ENCODE measurements around the gene AARS1.
"Not testable (repeated sequence)": the region's sequence is repeated elsewhere in the genome, so short reads cannot be mapped to it uniquely, and the experiment has no call there.

The AARS1 gene

GRCh38 chr16:70271696-70272095 lies 17.6 kb downstream of the AARS1 start:
- DNase-seq (ENCODE audit: low read depth, low spot score) = no peak

GRCh38 chr16:70270176-70270575 lies 19.1 kb downstream of the AARS1 start:
- DNase-seq (ENCODE audit: low read depth, low spot score) = no peak

- no peak for DNase-seq (ENCODE audit: low read depth, low spot score)
Observed at GRCh38 chr16:70269471-70269870, 19.8 kb downstream of the AARS1 start.

GRCh38 chr16:70267922-70268321 lies 21.4 kb downstream of the AARS1 start:
- DNase-seq (ENCODE audit: low read depth, low spot score) = not testable (repeated sequence)

GRCh38 chr16:70267516-70267915 lies 21.8 kb downstream of the AARS1 start:
- peak; percentile 69 for DNase-seq (ENCODE audit: low read depth, low spot score)

GRCh38 chr16:70259903-70260302 lies 29.4 kb downstream of the AARS1 start:
- not testable (repeated sequence) for DNase-seq (ENCODE audit: low read depth, low spot score)

- no peak for DNase-seq (ENCODE audit: low read depth, low spot score)
Observed at GRCh38 chr16:70258946-70259345, 30.4 kb downstream of the AARS1 start.

- DNase-seq (ENCODE audit: low read depth, low spot score) = no peak
Observed at GRCh38 chr16:70258065-70258464, 31.2 kb downstream of the AARS1 start.

- peak; percentile 56 for DNase-seq (ENCODE audit: low read depth, low spot score)
Observed at GRCh38 chr16:70257391-70257790, 31.9 kb downstream of the AARS1 start.

GRCh38 chr16:70255574-70255973 lies 33.7 kb downstream of the AARS1 start:
- DNase-seq (ENCODE audit: low read depth, low spot score) = no peak

GRCh38 chr16:70254965-70255286 lies 34.4 kb downstream of the AARS1 start:
- DNase-seq (ENCODE audit: low read depth, low spot score) = no peak

- DNase-seq (ENCODE audit: low read depth, low spot score) = no peak
Observed at GRCh38 chr16:70254180-70254964, 34.9 kb downstream of the AARS1 start.

- DNase-seq (ENCODE audit: low read depth, low spot score) = peak; percentile 66
Observed at GRCh38 chr16:70253291-70254106, 35.8 kb downstream of the AARS1 start.

- no peak for DNase-seq (ENCODE audit: low read depth, low spot score)
Observed at GRCh38 chr16:70252355-70252988, 36.8 kb downstream of the AARS1 start.

GRCh38 chr16:70251629-70252354 lies 37.5 kb downstream of the AARS1 start, which contains the start of gene EXOSC6:
EXOSC6 (minus strand) TSS chr16:70251940; CDS start chr16:70251900, 40 bp downstream.
- DNase-seq (ENCODE audit: low read depth, low spot score) = peak; percentile 97

GRCh38 chr16:70250748-70251628 lies 38.3 kb downstream of the AARS1 start:
- DNase-seq (ENCODE audit: low read depth, low spot score) = peak; percentile 82

- not testable (repeated sequence) for DNase-seq (ENCODE audit: low read depth, low spot score)
Observed at GRCh38 chr16:70249697-70250096, 39.6 kb downstream of the AARS1 start.

GRCh38 chr16:70238773-70239172 lies 50.5 kb downstream of the AARS1 start:
- DNase-seq (ENCODE audit: low read depth, low spot score) = not testable (repeated sequence)

- DNase-seq (ENCODE audit: low read depth, low spot score) = not testable (repeated sequence)
Observed at GRCh38 chr16:70231831-70232230, 57.5 kb downstream of the AARS1 start.

GRCh38 chr16:70226024-70226423 lies 63.3 kb downstream of the AARS1 start:
- DNase-seq (ENCODE audit: low read depth, low spot score) = not testable (repeated sequence)

GRCh38 chr16:70225430-70225829 lies 63.9 kb downstream of the AARS1 start:
- not testable (repeated sequence) for DNase-seq (ENCODE audit: low read depth, low spot score)

Data from astrocyte of the hippocampus (primary cell).